Measurements from ENCODE around the gene ASIC1. TPM values are rescaled to one million over a fixed set of nuclear protein-coding genes. Genes with fewer than 3 reads are reported as not detected.

ASIC1 gene
- total RNA-seq, 1 donor from 2014 or later = 4.5 TPM

Other genes with a start within 250 kb of the ASIC1 start
- gene NCKAP5L, start 229.2 kb upstream of the ASIC1 start, total RNA-seq = 95.7 and 112 TPM in 2 replicates
- gene BCDIN3D, start 214.5 kb upstream of the ASIC1 start, total RNA-seq = 4.3 and 4.9 TPM in 2 replicates
- gene FAIM2, start 153.7 kb upstream of the ASIC1 start, total RNA-seq = 1.9 and 2.3 TPM in 2 replicates
- not detected in 2 replicates for gene AQP2, start 106.9 kb upstream of the ASIC1 start, total RNA-seq
- gene AQP5, start 95.7 kb upstream of the ASIC1 start, total RNA-seq = not detected in 2 replicates
- 0.05 TPM in 1 of 2 replicates, not detected in the other for gene AQP6, start 84.6 kb upstream of the ASIC1 start, total RNA-seq
- gene RACGAP1, start 32.1 kb upstream of the ASIC1 start, total RNA-seq = 9.6 and 12.8 TPM in 2 replicates
- 32.0 and 36.0 TPM in 2 replicates for gene SMARCD1, start 27.7 kb downstream of the ASIC1 start, total RNA-seq
- gene GPD1, start 46.4 kb downstream of the ASIC1 start, total RNA-seq = 39.9 and 54.1 TPM in 2 replicates
- gene COX14, start 54.6 kb downstream of the ASIC1 start, total RNA-seq = 34.4 and 40.8 TPM in 2 replicates
- 21.4 and 25.3 TPM in 2 replicates for gene CERS5, start 109.8 kb downstream of the ASIC1 start, total RNA-seq
- gene LIMA1, start 225.9 kb downstream of the ASIC1 start, total RNA-seq = 137 and 205 TPM in 2 replicates

All from myocyte (in vitro differentiated cells).